Uterus (tissue), 2 donors: ENCODE data around the gene TRAPPC8.
"Not testable (repeated sequence)": the region's sequence is repeated elsewhere in the genome, so short reads cannot be mapped to it uniquely, and the experiment has no call there.

Experiments used
- POLR2A ChIP-seq, 2 donors: fragments of 450-650 bp; IDR thresholded peaks; one replicate each; pipeline ENCODE4 v1.6.1; 2016; ENCODE audit warnings: antibody characterized with exemption in 2 of 2, mild to moderate bottlenecking in 1 of 2, moderate library complexity in 1 of 2
- TF ChIP-seq, protein P1 (sequence below), 4 experiments: fragments of 200-600 bp in 2 of 4; fragments of 450-650 bp in 2 of 4; sonication (generic) in 2 of 4; IDR thresholded peaks; one replicate each; pipeline ENCODE4 v1.5.1; 2016 to 2019; ENCODE audit warnings: antibody characterized with exemption in 4 of 4, mild to moderate bottlenecking in 2 of 4, moderate library complexity in 1 of 4

DNA sequence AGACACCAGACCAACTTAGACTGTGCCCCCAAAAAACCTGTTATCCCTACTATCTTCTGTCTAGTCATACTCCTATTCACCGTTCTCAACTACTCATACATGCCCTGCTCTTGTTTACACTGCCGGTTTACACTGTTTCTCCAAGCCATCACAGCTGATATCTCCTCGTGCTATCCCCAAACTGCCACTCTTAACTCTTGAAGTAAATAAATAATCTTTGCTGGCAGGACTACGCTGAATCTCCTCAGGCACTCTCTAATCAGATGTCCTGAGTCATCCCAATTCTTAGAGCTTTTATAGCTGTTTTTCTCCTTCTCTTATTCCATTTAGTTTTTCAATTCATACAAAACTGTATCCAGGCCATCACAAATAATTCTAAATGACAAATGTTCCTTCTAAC is 133.9 kb downstream of the TRAPPC8 start:
- TF ChIP-seq, protein P1, sequence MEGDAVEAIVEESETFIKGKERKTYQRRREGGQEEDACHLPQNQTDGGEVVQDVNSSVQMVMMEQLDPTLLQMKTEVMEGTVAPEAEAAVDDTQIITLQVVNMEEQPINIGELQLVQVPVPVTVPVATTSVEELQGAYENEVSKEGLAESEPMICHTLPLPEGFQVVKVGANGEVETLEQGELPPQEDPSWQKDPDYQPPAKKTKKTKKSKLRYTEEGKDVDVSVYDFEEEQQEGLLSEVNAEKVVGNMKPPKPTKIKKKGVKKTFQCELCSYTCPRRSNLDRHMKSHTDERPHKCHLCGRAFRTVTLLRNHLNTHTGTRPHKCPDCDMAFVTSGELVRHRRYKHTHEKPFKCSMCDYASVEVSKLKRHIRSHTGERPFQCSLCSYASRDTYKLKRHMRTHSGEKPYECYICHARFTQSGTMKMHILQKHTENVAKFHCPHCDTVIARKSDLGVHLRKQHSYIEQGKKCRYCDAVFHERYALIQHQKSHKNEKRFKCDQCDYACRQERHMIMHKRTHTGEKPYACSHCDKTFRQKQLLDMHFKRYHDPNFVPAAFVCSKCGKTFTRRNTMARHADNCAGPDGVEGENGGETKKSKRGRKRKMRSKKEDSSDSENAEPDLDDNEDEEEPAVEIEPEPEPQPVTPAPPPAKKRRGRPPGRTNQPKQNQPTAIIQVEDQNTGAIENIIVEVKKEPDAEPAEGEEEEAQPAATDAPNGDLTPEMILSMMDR (IDR thresholded peaks at IDR 0.05), result not testable (repeated sequence)
- TF ChIP-seq POLR2A (IDR thresholded peaks at IDR 0.05), result not testable (repeated sequence)
